Neural cell (in vitro differentiated cells): Measurements from ENCODE around the gene PTPN5. TPM values are rescaled to one million over a fixed set of nuclear protein-coding genes. Genes with fewer than 3 reads are reported as not detected.
"Not testable (repeated sequence)": the region's sequence is repeated elsewhere in the genome, so short reads cannot be mapped to it uniquely, and the experiment has no call there.

Experiments
- H2AFZ ChIP-seq: fragments of 200-600, 300-800 bp; sonication (generic), shearing (Covaris generic); 2 replicates; pipeline ENCODE4 v1.6.0; 2014; ENCODE audit warnings: low read depth, mild to moderate bottlenecking, antibody characterized with exemption, low read length, moderate library complexity
- H3F3A ChIP-seq: fragments of 200-600 bp; shearing (Covaris generic); 2 replicates; pipeline ENCODE4 v1.6.1; 2016; ENCODE audit warnings: mild to moderate bottlenecking, moderate library complexity, mixed read lengths, antibody characterized with exemption, low read length; ENCODE audit not compliant: insufficient read depth, poor library complexity, severe bottlenecking
- H3K27ac ChIP-seq: fragments of 200-600, 300-800 bp; sonication (generic), shearing (Covaris generic); 2 replicates; pipeline ENCODE4 v1.5.1; 2014; ENCODE audit warnings: mild to moderate bottlenecking, low read length, moderate library complexity
- H3K27me3 ChIP-seq: fragments of 300-800, 200-600 bp; sonication (generic), shearing (Covaris generic); 2 replicates; pipeline ENCODE4 v1.6.0; 2014; ENCODE audit warnings: mild to moderate bottlenecking, low read depth, low read length, moderate library complexity; ENCODE audit not compliant: insufficient read depth
- H3K36me3 ChIP-seq: fragments of 300-800, 200-600 bp; sonication (generic), shearing (Covaris generic); 2 replicates; pipeline ENCODE4 v1.5.1; 2014; ENCODE audit warnings: mild to moderate bottlenecking, antibody characterized with exemption, low read length, moderate library complexity; ENCODE audit not compliant: insufficient read depth
- H3K4me2 ChIP-seq: fragments of 300-800, 200-600 bp; sonication (generic), shearing (Covaris generic); 2 replicates; pipeline ENCODE4 v1.6.0; 2014; ENCODE audit warnings: mild to moderate bottlenecking, low read length
- H3K4me3 ChIP-seq: fragments of 300-800, 200-600 bp; sonication (generic), shearing (Covaris generic); 2 replicates; pipeline ENCODE4 v1.5.1; 2014; ENCODE audit warnings: mild to moderate bottlenecking, low read length, moderate library complexity
- H3K79me2 ChIP-seq: fragments of 200-600 bp; shearing (Covaris generic); replicated peaks from 2 replicates; pipeline ENCODE4 v1.6.0; 2014; ENCODE audit warnings: mild to moderate bottlenecking, low read length, moderate library complexity; ENCODE audit not compliant: insufficient read depth
- H3K9ac ChIP-seq: fragments of 300-800, 200-600 bp; sonication (generic), shearing (Covaris generic); 2 replicates; pipeline ENCODE4 v1.6.1; 2016; ENCODE audit warnings: mild to moderate bottlenecking, low read length, mixed read lengths
- H3K9me2 ChIP-seq: fragments of 200-600 bp; shearing (Covaris generic); 2 replicates; pipeline ENCODE4 v1.6.1; 2016; ENCODE audit warnings: mild to moderate bottlenecking, low read length, mixed read lengths; ENCODE audit not compliant: insufficient read depth
- H3K9me3 ChIP-seq: fragments of 200-600, 300-800 bp; sonication (generic), shearing (Covaris generic); 2 replicates; pipeline ENCODE4 v1.6.1; 2016; ENCODE audit warnings: mild to moderate bottlenecking, mixed run types, low read length, moderate library complexity, mixed read lengths
- H4K20me1 ChIP-seq: fragments of 200-600 bp; shearing (Covaris generic); 2 replicates; pipeline ENCODE4 v1.6.1; 2016; ENCODE audit warnings: mild to moderate bottlenecking, mixed run types; ENCODE audit not compliant: insufficient read depth
- CTCF ChIP-seq: fragments of 450-650 bp; IDR thresholded peaks from 2 replicates; pipeline ENCODE4 v1.5.1; 2014; ENCODE audit warnings: antibody characterized with exemption, mild to moderate bottlenecking, moderate library complexity; ENCODE audit not compliant: poor library complexity, severe bottlenecking
- EP300 ChIP-seq: fragments of 450-650 bp; conservative IDR thresholded peaks from 2 replicates; pipeline ENCODE4 v1.6.1; 2014; ENCODE audit warnings: antibody characterized with exemption, mild to moderate bottlenecking, moderate library complexity; ENCODE audit not compliant: poor library complexity, severe bottlenecking
- EZH2 ChIP-seq: fragments of 200-600, 300-800 bp; shearing (Covaris generic), sonication (generic); IDR thresholded peaks from 2 replicates; pipeline ENCODE4 v1.6.1; 2014; ENCODE audit warnings: antibody characterized with exemption, low read length, borderline replicate concordance, mild to moderate bottlenecking; ENCODE audit not compliant: insufficient read depth, poor library complexity, severe bottlenecking
- MXI1 ChIP-seq: fragments of 450-650 bp; conservative IDR thresholded peaks from 2 replicates; pipeline ENCODE4 v1.6.1; 2014; ENCODE audit warnings: antibody characterized with exemption, mild to moderate bottlenecking; ENCODE audit not compliant: poor library complexity, severe bottlenecking
- POLR2AphosphoS5 ChIP-seq: IDR thresholded peaks from 2 replicates; pipeline ENCODE4 v1.6.1; 2012
- RAD21 ChIP-seq: fragments of 450-650 bp; conservative IDR thresholded peaks from 2 replicates; pipeline ENCODE4 v1.6.1; 2014; ENCODE audit warnings: antibody characterized with exemption, mild to moderate bottlenecking, moderate library complexity
- SMC3 ChIP-seq: fragments of 450-650 bp; conservative IDR thresholded peaks from 2 replicates; pipeline ENCODE4 v1.6.1; 2014; ENCODE audit warnings: antibody characterized with exemption, mild to moderate bottlenecking, moderate library complexity; ENCODE audit not compliant: poor library complexity
- TAF1 ChIP-seq: IDR thresholded peaks from 2 replicates; pipeline ENCODE4 v1.6.1; 2012; ENCODE audit warnings: low read depth
- polyA plus RNA-seq: library from polyadenylated mRNA; depleted of rRNA; stranded (reverse); fragments of >200 nt; gene quantifications from 2 replicates; pipeline ENCODE4 v1.2.3, GENCODE V29; 2014
- TF ChIP-seq, protein P1 (sequence below): IDR thresholded peaks from 2 replicates; pipeline ENCODE4 v1.6.1; 2012; ENCODE audit warnings: borderline replicate concordance

PTPN5 gene
- polyA plus RNA-seq, 1 donor from 2014 or later, result 122 TPM

GRCh38 chr11:18834754-18835466 is 43.3 kb upstream of the PTPN5 start:
- no peaks in the 10 kb centered on the region for H3K36me3 ChIP-seq
- no peaks in the 10 kb centered on the region for H3K9me3 ChIP-seq
- H3K79me2 ChIP-seq, result no peaks in the 10 kb centered on the region
- H4K20me1 ChIP-seq, result no peaks in the 10 kb centered on the region
- no peak overlapping the region for H3K4me3 ChIP-seq
- TF ChIP-seq CTCF (no peak), TAF1 (no peak), EZH2 (no peak), POLR2AphosphoS5 (no peak), EP300 (no peak), SMC3 (no peak), RAD21 (no peak), MXI1 (no peak)
- TF ChIP-seq, protein P1, sequence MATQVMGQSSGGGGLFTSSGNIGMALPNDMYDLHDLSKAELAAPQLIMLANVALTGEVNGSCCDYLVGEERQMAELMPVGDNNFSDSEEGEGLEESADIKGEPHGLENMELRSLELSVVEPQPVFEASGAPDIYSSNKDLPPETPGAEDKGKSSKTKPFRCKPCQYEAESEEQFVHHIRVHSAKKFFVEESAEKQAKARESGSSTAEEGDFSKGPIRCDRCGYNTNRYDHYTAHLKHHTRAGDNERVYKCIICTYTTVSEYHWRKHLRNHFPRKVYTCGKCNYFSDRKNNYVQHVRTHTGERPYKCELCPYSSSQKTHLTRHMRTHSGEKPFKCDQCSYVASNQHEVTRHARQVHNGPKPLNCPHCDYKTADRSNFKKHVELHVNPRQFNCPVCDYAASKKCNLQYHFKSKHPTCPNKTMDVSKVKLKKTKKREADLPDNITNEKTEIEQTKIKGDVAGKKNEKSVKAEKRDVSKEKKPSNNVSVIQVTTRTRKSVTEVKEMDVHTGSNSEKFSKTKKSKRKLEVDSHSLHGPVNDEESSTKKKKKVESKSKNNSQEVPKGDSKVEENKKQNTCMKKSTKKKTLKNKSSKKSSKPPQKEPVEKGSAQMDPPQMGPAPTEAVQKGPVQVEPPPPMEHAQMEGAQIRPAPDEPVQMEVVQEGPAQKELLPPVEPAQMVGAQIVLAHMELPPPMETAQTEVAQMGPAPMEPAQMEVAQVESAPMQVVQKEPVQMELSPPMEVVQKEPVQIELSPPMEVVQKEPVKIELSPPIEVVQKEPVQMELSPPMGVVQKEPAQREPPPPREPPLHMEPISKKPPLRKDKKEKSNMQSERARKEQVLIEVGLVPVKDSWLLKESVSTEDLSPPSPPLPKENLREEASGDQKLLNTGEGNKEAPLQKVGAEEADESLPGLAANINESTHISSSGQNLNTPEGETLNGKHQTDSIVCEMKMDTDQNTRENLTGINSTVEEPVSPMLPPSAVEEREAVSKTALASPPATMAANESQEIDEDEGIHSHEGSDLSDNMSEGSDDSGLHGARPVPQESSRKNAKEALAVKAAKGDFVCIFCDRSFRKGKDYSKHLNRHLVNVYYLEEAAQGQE, result no peak
- H3K9me2 ChIP-seq, result no peaks in the 10 kb centered on the region
- no peaks in the 10 kb centered on the region for H3F3A ChIP-seq
- H2AFZ ChIP-seq, result no peak overlapping the region
- H3K27me3 ChIP-seq, result no peaks in the 10 kb centered on the region
- H3K9ac ChIP-seq, result no peak overlapping the region
- H3K4me2 ChIP-seq, result no peak overlapping the region
- H3K27ac ChIP-seq, result no peak overlapping the region

DNA sequence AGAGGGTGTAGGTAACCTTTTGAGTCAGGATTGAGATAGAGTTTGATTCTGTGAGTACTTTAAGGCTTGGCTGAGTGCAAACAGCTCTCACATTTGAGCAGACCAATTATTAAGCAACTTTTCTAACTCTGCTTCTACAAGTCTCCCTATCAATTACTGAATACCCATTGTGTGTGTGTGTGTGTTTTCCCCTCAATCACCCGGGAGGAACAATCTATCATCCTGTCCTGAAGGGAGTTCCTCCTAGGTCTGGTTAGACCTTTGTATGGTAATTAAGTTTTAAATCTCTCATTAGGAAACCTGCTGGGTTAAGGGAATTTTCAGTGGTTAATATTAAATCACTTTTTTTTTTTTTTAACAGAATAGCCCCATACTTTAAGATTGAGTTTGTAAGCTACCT is 28.6 kb upstream of the PTPN5 start:
- not testable (repeated sequence) for H3K27ac ChIP-seq, H3K4me2 ChIP-seq, H4K20me1 ChIP-seq

More for the DNA sequence above, 28.6 kb upstream of the PTPN5 start:
- H3K9ac ChIP-seq, H3F3A ChIP-seq, H3K36me3 ChIP-seq, H3K4me3 ChIP-seq, H3K9me3 ChIP-seq, H3K27me3 ChIP-seq, H3K9me2 ChIP-seq, H2AFZ ChIP-seq, H3K79me2 ChIP-seq: not testable (repeated sequence)
